ENCODE data around the gene ATP11B.

DNA sequence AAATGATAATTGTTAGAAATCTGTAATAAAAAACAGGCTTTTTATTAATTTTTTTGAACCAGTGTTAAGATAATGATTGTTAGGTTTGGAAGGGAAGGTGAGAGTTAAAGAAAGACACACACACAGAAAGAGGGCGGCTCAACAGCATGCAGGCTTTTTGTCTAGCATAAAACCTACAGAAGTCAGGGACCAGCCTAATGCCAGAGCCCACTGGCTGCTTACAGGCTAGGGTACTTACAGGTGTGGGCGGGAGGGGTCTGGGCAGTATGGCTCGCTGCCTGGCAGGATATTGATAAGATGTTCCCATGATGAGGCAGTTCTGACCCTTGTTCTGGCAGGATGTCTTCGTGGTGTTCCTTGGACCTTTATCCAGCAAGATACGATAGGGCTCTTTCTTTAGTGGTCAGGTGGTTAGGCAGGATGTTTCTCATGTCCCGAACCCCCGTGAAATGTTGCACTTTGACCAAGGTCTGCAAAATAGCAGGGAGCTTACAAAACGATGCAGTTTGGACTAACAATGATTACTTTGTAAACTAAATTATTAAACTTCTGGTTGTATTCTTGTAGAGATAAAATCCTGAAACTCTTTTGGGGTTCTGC is 102.3 kb downstream of the ATP11B start:
- TF ChIP-seq, protein P1, sequence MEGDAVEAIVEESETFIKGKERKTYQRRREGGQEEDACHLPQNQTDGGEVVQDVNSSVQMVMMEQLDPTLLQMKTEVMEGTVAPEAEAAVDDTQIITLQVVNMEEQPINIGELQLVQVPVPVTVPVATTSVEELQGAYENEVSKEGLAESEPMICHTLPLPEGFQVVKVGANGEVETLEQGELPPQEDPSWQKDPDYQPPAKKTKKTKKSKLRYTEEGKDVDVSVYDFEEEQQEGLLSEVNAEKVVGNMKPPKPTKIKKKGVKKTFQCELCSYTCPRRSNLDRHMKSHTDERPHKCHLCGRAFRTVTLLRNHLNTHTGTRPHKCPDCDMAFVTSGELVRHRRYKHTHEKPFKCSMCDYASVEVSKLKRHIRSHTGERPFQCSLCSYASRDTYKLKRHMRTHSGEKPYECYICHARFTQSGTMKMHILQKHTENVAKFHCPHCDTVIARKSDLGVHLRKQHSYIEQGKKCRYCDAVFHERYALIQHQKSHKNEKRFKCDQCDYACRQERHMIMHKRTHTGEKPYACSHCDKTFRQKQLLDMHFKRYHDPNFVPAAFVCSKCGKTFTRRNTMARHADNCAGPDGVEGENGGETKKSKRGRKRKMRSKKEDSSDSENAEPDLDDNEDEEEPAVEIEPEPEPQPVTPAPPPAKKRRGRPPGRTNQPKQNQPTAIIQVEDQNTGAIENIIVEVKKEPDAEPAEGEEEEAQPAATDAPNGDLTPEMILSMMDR (conservative IDR thresholded peaks at IDR 0.05; ENCODE audit: low read length) = no peak
- no peak for TF ChIP-seq EZH2phosphoT487 (IDR thresholded peaks at IDR 0.05; ENCODE audit: borderline replicate concordance, low read depth, low read length)

Data from OCI-LY7 (cell line).